ENCODE measurements around the gene RPS6KC1. TPM values are rescaled to one million over a fixed set of nuclear protein-coding genes. Genes with fewer than 3 reads are reported as not detected.
"Not testable (repeated sequence)": the region's sequence is repeated elsewhere in the genome, so short reads cannot be mapped to it uniquely, and the experiment has no call there.

RPS6KC1 gene, protein sequence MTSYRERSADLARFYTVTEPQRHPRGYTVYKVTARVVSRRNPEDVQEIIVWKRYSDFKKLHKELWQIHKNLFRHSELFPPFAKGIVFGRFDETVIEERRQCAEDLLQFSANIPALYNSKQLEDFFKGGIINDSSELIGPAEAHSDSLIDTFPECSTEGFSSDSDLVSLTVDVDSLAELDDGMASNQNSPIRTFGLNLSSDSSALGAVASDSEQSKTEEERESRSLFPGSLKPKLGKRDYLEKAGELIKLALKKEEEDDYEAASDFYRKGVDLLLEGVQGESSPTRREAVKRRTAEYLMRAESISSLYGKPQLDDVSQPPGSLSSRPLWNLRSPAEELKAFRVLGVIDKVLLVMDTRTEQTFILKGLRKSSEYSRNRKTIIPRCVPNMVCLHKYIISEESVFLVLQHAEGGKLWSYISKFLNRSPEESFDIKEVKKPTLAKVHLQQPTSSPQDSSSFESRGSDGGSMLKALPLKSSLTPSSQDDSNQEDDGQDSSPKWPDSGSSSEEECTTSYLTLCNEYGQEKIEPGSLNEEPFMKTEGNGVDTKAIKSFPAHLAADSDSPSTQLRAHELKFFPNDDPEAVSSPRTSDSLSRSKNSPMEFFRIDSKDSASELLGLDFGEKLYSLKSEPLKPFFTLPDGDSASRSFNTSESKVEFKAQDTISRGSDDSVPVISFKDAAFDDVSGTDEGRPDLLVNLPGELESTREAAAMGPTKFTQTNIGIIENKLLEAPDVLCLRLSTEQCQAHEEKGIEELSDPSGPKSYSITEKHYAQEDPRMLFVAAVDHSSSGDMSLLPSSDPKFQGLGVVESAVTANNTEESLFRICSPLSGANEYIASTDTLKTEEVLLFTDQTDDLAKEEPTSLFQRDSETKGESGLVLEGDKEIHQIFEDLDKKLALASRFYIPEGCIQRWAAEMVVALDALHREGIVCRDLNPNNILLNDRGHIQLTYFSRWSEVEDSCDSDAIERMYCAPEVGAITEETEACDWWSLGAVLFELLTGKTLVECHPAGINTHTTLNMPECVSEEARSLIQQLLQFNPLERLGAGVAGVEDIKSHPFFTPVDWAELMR
- polyA plus RNA-seq (2013, experiment 1 of 2; ENCODE audit: insufficient read length): 19.2 TPM
- 20.8 TPM for polyA plus RNA-seq (2013, experiment 2 of 2; ENCODE audit: insufficient read length)

DNA sequence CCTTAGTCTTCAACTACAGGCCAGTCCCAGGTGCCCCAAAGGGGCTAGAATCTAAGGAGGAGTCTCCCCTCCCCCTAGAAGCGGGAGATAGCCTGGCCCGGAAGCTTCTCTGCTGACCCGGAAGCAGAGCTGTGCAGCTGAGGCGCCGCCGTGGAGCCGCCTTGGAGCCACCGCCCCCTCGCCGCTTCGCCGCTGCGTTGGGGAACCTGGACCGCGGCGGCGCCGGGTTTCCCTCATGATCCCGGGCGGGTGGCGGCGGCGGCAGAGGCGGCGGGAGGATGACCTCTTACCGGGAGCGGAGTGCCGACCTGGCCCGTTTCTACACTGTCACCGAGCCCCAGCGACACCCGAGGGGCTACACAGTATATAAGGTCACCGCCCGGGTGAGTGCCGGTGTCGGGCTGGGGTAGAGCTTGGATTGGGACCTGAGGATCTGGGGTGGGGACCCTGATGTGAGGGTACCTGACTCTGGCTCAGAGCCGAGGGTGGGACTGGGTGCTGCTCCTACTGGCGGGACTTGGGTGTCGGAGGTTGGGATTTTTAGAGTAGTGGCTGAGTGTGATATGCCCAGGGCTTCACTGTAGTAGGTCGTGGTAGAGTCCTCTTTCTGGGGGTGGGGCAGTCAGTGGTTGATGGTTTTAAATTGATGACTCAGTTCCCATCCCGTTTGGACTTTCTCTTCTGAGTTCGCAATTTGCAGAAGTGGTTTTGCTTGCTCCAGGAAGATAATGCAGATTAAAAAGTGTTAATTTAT, at the start of gene RPS6KC1:
Gene RPS6KC1, plus strand, starts transcription at position 115 of the 754 bp plus-strand sequence. Its CDS starts 164 bp downstream, at position 279.
- peak; percentile 85 for DNase-seq

DNA sequence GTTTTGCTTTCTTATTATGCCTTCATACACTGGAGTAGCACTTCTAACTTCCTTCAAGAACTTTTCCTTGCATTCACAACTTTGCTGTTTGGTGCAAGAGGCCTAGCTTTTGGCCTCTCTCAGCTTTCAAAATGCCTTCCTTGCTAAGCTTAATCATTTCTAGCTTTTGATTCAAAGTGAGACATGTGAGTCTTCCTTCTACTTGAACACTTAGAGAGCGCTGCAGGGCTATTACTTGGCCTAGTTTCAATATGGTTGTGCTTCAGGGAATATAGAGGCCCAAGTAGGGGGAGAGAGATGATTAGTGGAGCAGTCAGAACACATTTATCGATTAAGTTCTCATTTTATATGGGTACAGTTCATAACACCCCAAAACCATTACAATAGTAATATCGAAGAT, 47.8 kb upstream of the RPS6KC1 start:
- DNase-seq: no peak

DNA sequence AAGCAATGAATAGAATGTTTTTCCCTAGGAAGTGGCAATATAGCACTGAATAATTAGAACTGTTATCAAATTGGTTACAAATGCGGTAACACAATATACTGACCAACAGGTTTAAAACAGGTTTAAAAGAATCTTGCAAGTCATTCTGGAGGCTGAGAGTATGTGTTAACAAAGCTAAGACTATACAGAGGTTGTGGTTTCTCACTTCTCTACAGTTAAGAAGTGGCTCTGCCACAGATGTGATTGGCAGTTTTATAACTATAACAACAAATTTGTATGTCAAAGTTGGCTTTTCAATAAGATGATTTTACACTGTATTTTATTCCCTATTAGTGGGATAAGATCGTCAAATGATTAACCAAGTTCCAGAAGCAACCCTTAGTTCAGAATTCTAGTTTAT, 42.5 kb upstream of the RPS6KC1 start:
- DNase-seq: no peak

DNA sequence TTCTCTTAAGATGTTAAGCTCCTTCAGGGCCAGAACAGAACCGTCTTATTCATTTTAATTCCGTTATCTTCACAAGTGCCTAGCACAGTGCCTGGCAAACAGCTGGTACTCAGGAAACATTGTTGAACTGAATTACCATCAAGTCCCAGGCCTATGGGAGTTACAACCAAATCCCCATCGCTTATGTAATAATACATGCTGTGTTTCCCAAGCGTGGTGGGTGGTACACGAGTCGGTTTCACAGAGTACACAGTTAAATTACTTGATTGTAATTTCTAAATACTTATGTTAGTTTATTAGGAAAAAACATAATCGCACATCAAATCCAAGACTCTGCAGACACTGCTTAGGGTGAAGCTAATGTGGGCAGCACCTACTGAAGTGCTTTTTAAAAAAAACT, 36.4 kb upstream of the RPS6KC1 start:
- DNase-seq: peak; percentile 6

DNA sequence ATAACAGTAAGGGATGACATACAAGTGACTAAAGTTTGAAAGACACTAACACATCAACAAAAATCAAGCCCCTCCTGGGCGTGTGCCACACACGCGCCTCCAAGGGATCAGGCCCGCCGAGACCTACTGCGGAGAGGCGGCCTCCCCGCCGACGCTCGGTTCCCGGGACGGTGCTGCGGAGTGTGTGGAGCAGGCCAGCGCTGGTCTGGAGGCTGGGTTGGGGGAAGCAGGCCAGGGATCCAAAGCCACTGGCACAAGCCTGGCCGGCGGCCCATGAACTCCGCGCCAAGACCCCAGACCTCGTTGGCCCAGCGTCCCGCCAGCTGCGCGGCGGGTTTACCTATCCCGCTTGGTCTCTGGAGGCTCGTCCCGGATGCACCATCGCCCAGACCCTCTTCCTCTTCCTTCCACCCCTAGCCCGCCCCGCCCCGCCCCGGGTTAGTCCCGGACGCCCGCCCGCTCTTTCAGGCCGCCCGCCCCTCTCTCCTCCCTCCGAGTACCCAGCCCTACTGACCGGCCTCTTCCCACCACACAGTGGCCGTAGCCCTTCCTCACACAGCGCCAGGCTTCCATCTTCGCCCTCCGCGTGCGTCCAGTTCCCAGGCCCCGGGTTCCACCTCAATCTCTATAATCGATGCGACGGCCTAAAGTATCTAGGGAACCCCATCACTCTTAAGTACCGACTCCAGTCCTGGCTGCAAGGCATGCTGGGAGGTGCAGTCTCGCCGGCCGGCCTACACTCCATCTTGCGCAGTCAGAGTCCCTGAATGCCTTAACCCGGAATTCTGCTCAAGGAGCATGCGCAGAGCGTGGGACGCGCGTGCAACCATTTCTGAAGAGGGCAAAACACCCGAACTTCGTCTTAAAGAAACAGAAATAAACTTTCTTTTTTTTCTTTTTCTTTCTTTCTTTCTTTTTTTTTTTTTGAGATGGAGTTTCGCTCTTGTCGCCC, 35.7 kb upstream of the RPS6KC1 start, which contains the start of gene ANGEL2:
Gene ANGEL2, minus strand, starts transcription at position 769 of the 952 bp plus-strand sequence. Its CDS starts 196 bp downstream, at position 573.
- DNase-seq: peak; percentile 98

DNA sequence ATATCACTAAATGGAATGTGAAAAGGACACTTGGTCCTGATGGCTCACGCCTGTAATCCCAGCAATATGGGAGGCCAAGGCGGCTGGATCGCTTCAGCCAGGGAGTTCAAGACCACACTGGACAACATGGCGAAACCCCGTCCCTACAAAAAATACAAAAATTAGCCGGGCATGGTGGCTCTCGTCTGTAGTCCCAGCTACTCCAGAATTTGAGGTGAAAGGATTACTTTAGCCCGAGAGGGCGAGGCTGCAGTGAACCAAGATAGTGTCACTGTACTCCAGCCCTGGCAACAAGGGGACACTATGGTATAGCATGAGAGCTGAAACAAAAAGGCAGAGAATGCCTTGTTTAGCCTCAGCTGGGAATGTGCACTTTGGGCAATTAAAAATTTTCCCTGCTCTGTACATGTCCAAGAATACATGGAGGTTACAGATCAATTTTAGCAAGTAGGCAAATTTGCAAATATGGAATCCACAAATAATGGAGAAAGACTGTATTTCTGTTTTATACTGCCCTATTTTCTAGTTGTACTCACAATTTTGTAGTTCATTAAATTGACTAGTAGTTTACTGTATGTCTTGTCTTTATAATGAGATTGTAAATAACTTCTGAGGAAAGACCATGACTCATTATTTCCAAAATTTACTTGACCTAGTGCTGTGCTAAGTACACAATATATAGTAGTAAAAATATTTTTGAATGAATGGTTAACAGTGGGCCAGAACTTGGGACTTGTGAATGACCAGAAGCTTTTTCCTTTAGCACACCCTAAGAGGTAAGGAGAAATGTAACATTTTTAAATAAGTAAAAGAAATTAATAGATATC, 33.4 kb upstream of the RPS6KC1 start:
- DNase-seq: no peak

DNA sequence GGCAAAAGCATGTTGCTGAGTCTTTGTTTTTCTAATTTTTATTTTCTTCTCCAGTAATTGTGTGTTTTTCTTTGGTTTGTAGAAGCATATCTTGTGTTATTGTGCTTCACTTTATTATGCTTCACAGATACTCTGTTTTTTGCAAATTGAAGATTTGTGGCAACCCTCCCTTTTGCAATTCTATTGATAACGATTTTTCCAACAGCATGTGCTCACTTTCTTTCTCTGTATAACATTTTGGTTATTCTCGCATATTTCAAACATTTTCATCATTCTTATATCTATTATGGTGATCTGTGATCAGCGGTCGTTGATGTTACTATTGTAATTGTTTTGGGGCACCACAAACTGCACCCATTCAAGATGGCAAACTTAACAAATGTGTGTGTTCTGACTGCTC, 31.6 kb upstream of the RPS6KC1 start:
- DNase-seq: no peak

DNA sequence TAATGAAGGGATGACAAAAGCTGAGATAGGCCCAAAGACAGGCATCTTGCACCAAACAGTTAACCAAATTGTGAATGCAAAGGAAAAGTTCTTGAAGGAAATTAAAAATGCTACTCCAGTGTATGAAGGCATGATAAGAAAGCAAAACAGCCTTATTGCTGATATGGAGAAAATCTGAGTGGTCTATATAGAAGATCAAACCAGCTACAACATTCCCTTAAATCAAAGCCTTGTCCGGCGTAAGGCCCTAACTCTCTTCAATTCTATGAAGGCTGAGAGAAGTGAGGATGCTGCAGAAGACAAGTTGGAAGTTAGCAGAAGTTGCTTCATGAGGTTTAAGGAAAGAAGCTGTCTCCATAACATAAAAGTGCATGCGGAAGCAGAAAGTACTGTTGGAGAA, 31.0 kb upstream of the RPS6KC1 start:
- DNase-seq: no peak

DNA sequence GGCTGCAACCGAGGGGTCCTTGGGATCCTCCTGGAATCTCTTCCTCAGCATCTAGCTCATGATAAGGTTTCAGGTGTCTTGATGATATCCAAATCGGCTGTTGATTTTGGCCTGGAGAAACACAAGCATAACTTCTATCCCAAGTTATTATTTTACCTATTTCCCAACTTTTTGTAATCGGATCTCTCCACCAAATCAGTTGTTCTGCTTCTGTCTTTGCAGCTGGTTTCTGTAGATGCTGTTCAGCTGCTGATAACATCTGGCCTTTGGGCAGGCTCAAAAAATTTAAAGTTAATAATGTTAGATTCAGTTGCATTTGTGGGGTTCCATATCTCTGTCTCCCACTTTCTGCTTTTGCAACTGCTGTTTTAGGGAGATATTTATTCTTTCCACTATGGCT, 24.0 kb upstream of the RPS6KC1 start:
- not testable (repeated sequence) for DNase-seq

DNA sequence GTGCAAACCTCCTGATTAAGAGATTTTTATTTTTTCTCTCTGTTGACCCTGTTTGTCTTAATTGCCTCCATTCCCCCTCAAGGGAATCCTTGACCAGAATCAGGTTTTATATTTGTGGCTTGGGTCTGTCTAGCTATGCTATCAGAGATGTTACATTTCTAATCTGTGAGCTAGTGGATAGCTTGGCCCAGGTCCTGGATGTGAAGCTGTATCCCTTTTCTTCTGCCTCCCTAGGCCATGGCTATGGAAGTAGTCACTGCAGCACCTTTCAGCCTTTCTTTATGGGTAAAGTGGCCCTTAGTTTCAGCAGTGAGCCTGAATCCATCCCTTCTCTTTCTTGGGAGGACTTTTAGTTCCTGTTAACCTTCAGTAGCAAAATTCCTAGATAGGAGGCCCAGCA, 18.4 kb upstream of the RPS6KC1 start:
- no peak for DNase-seq

DNA sequence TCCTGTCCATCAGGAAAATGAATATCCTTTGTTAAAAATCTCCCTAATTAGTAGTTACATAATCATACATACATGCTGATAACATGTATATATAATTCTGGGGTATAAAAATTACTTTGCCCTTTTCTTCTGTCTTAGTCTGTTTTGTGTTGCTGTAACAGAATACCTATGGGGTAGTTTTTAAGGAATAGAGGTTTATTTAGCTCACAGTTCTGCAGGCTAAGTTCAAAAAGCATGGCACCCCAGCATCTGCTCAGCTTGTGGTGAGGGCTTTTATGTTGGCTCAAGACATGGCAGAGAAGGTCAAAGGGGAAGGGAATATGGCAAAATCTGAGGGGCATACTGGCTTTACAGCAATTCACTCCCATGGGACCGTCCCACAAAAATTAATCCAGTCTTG, 16.3 kb upstream of the RPS6KC1 start:
- DNase-seq: no peak

DNA sequence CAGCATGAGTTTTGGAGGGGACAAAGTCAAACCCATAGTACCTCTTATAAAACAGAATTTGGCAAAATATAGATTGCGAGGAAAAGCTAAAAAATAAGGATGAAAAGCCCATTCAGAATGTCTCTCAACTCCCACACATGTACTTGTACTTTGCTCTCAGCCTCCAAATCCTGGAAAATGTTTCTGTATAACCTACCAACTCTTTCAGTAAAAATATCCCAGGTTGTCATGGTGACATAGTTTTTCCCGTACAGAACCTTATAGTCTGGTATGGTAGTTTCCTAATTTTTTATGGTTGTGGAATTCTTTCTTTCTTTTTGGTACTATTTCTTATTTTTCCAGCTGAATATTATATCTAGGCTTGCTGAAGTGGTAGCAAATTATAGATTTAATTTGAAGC, 15.5 kb upstream of the RPS6KC1 start:
- no peak for DNase-seq

DNA sequence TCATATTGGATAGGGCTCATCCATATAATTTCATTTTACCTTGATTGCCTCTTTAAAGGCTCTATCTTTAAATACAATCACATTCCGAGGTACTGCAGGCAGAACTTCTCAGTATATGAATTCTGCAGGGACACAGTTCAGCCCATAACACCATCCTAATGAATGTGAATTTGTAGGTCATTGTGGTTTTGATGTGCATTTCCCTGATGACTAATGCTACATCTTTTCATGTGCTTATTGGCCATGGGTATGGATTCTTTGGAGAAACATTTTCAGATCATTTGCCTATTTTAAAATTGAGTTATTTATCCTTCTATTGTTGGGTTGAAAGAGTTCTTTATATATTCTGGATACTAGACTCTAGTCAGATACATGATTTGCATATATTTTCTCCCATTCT, 9.6 kb upstream of the RPS6KC1 start:
- peak; percentile 64 for DNase-seq

DNA sequence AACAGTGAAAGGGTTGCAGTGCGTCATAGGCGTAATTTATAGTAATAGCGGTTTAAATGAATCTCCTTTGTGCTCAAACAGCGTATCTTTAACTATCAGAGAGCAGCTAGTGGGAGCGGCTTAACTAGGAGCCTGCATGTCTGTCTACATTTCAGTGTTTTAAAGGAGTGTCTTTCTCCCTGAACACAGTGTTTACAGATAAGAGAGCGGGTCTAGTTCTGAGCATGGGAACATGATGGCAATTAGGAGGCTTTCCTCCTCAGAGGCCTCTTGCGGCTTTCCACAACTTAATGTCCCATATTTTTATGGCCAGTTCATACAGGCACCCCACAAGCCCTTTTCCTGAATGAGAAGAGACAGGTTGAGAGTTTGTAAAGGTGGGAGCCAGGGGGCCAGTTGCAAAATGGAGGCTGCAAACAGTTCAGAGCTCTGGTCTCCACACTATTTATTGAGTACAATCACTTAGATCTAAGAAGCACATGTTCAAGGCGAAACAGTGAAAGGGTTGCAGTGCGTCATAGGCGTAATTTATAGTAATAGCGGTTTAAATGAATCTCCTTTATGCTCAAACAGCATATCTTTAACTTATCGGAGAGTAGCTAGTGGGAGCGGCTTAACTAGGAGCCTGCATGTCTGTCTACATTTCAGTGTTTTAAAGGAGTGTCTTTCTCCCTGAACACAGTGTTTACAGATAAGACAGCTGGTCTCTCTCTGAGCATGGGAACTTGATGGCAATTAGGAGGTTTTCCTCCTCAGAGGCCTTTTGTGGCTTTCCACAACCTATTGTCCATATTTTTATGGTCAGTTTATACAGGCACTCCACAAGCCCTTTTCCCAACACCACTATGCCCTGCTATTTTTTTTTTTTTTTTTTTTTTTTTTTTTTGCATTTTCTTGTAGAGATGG, 5.5 kb upstream of the RPS6KC1 start:
- DNase-seq: not testable (repeated sequence)

DNA sequence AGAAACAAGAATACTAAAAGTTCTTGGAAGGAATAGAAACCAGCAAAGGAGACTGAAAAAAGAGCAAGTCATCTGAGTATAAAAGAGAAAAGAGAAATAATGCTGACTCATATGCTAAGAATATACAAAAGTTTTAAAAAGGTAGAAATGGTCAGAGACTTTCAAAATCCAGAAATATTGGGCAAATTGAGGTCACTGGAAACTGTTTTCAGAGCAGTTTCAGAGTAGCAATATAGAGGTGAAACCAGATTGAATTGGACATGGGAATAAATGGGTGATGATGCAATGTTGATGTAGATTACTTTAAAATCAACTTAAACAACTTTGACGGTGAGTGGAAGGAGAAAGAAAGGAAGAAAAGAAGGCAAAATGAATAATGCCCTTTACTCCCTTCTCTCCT, 1.8 kb upstream of the RPS6KC1 start:
- DNase-seq: no peak

DNA sequence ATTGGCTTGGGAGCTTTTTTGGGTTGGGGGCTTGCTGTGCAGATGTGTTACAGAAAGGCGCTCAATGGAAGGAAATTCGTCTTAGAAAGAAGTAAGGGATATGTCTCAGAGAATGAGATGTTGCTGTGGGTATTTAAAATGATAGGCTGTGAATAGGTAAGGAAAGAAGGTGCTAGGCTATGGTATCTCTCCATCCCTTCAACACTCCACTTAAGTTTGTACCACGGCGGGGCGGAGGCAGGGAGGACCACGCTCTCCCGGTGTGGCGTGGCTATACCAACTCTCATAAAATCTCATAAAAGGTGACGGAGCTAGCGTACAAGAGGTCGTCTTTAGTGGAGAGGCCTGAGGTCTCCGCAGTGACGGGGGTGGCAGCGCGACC, 305 bp upstream of the RPS6KC1 start:
- DNase-seq: no peak

DNA sequence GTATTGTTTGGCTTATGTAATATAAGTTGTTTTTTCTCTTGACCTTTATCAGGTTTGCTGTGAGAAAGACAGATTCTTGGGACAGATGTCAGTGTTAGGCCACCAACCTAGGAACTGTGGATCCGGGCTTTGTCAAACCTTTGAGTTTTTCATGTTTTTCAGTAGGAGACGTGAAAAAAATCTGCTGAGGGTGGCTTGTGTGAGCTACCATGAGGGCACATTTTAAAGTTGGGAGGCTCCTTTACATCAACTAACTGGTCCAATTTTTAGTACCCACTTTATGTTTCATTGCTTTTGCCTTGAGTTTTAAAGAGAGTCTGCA, 801 bp downstream of the RPS6KC1 start:
- no peak for DNase-seq

DNA sequence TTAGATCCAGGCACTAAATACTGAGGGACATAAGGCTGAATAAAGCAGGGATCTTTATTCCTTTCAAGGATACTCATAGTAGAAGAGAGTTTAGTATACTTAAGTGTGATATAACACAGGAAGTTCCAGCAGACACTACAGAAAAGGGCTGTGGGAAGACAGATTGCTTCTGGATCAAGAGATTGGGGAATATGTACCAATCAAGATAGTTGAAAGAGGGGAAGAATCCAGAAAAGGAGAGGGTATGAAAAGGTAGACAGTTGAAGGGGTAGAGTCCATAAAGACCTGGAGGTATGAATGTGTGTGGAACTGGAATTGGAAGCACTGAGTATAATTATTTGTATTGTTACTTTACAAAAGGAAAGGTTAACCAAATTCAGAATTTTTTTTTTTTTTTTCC, 2.4 kb downstream of the RPS6KC1 start:
- DNase-seq: no peak

DNA sequence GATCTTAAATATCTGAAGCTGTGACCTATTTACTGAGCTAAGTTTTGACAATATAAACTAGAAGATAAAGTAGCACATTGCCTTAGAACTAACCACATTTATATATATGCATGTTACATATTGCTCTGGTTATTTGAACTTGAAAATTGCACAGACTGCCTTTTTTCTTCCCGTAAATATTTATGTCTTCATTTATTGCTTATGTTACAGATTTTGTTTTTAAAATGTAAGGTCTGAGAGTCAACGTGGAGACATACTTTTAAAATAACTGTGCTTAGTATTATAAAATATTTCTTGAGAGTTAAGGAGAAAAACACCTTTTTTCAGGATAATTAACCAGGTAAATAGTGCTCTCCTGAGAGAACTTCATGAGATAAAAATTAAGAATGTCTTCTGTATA, 3.1 kb downstream of the RPS6KC1 start:
- DNase-seq: no peak
